Stimulated activated CD8-positive, alpha-beta memory T cell treated with anti-CD3 and anti-CD28 coated beads, Interleukin-12 subunit alpha, Interleukin-12 subunit beta, amount 100 ng/mL, for 24 hours (primary cell): ENCODE data around the gene ZNF516.

Source experiments
- DNase-seq: peaks from one replicate; pipeline ENCODE4 v3.0.0-alpha.2; 2020; ENCODE audit errors: extremely low read depth

The ZNF516 gene

GRCh38 chr18:76441002-76441667, 53.9 kb downstream of the ZNF516 start:
- no peak for DNase-seq

- DNase-seq = no peak
Measured at GRCh38 chr18:76437910-76438309, 57.1 kb downstream of the ZNF516 start.

GRCh38 chr18:76437011-76437410, 58.0 kb downstream of the ZNF516 start:
- DNase-seq = no peak

- DNase-seq = no peak
Measured at GRCh38 chr18:76436342-76436741, 58.7 kb downstream of the ZNF516 start.

GRCh38 chr18:76435316-76435989, 59.6 kb downstream of the ZNF516 start:
- DNase-seq = no peak

GRCh38 chr18:76434452-76434851, 60.6 kb downstream of the ZNF516 start:
- DNase-seq = no peak

GRCh38 chr18:76433788-76434187, 61.3 kb downstream of the ZNF516 start:
- DNase-seq = no peak

- no peak for DNase-seq
Measured at GRCh38 chr18:76432970-76433767, 61.9 kb downstream of the ZNF516 start.

GRCh38 chr18:76432274-76432755, 62.7 kb downstream of the ZNF516 start:
- DNase-seq = no peak

GRCh38 chr18:76431437-76432273, 63.4 kb downstream of the ZNF516 start:
- DNase-seq = no peak

- no peak for DNase-seq
Measured at GRCh38 chr18:76430636-76431035, 64.4 kb downstream of the ZNF516 start.

GRCh38 chr18:76429262-76430126, 65.5 kb downstream of the ZNF516 start:
- DNase-seq = no peak

- no peak for DNase-seq
Measured at GRCh38 chr18:76428396-76429261, 66.4 kb downstream of the ZNF516 start.

- no peak for DNase-seq
Measured at GRCh38 chr18:76426737-76427305, 68.2 kb downstream of the ZNF516 start.

- no peak for DNase-seq
Measured at GRCh38 chr18:76425146-76426131, 69.6 kb downstream of the ZNF516 start.

- no peak for DNase-seq
Measured at GRCh38 chr18:76422838-76423237, 72.2 kb downstream of the ZNF516 start.

- no peak for DNase-seq
Measured at GRCh38 chr18:76422121-76422520, 72.9 kb downstream of the ZNF516 start.

- DNase-seq = no peak
Measured at GRCh38 chr18:76421685-76422078, 73.4 kb downstream of the ZNF516 start.
